ENCODE measurements around the gene METTL16.

DNA sequence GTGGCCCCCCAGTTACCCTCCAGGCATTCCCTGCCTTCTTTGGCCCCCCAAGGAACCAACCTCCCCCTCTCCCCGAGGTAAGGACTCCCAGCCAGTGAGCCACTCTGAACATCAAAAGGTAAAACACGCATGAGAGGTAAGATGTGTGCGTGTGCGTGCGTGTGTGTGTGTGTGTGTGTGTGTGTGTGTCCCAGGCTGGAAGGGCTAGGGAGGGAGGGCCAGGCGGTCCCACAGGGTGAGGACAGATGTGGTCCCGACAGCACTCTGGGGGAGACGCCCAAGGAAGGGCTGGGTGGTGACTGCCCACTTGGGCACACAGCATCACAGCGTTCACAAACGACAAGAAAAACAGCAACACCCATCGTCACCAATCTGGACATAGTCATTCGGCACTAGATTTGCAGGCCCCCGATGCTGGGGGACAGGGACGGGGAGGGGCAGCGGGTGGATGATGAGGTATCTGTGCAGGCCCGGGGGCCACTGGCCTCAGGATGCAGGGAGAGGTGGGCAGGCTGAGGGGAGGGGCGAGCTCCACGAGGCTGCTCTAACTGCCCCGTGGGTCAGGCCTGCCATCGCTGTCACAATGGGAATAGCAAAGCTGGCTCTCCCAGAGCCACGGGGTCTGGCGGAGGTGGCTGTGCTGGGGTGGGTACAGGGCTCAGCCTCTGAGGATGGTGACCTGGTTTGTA, 127.1 kb downstream of the METTL16 start:
- TF ChIP-seq OSR1 (CRISPR knock-in tag; IDR thresholded peaks at IDR 0.05) (no peak), ZNF8 (CRISPR knock-in tag; IDR thresholded peaks at IDR 0.05) (no peak), PATZ1 (CRISPR knock-in tag; IDR thresholded peaks at IDR 0.05; ENCODE audit: borderline replicate concordance) (no peak), RARB (CRISPR knock-in tag; IDR thresholded peaks at IDR 0.05) (no peak), SNAI2 (CRISPR knock-in tag; IDR thresholded peaks at IDR 0.05) (no peak), ZNF565 (CRISPR knock-in tag; conservative IDR thresholded peaks at IDR 0.05; ENCODE audit: low read depth) (no peak), ZFP3 (CRISPR knock-in tag; IDR thresholded peaks at IDR 0.05) (no peak), CSRNP3 (CRISPR knock-in tag; IDR thresholded peaks at IDR 0.05) (no peak), PPARA (CRISPR knock-in tag; IDR thresholded peaks at IDR 0.05; ENCODE audit: borderline replicate concordance) (no peak), TCF4 (CRISPR knock-in tag; IDR thresholded peaks at IDR 0.05; ENCODE audit: borderline replicate concordance) (no peak), TSHZ2 (CRISPR knock-in tag; IDR thresholded peaks at IDR 0.05) (no peak)
- TF ChIP-seq, protein P1, sequence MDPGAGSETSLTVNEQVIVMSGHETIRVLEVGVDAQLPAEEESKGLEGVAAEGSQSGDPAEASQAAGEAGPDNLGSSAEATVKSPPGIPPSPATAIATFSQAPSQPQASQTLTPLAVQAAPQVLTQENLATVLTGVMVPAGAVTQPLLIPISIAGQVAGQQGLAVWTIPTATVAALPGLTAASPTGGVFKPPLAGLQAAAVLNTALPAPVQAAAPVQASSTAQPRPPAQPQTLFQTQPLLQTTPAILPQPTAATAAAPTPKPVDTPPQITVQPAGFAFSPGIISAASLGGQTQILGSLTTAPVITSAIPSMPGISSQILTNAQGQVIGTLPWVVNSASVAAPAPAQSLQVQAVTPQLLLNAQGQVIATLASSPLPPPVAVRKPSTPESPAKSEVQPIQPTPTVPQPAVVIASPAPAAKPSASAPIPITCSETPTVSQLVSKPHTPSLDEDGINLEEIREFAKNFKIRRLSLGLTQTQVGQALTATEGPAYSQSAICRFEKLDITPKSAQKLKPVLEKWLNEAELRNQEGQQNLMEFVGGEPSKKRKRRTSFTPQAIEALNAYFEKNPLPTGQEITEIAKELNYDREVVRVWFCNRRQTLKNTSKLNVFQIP (CRISPR knock-in tag; IDR thresholded peaks at IDR 0.05; ENCODE audit: borderline replicate concordance, low read depth): no peak
